ENCODE results near the gene MMP3. TPM values are rescaled to one million over a fixed set of nuclear protein-coding genes. Genes with fewer than 3 reads are reported as not detected.

Gene MMP3
- total RNA-seq, 4 donors from 2014 or later = 0.32 to 7.5 (median 1.3) TPM

DNA sequence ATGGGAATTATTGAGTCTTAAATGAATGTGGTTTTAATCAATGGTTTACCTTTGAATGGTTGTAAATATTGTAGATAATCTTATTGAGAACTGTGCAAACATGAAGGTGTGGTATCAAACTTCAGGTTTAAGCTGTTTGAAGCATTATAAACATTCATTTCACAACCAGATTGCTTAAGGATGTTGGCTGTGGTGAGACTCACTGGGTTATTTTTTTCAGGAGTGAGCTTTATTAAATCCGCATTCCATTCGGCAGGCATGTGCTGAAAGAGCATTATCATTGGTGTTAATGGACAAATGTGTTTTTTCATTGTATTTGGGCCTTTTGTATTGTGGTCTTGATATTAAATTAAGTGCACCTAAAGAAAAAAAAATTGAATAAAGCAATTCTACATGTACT lies 9.7 kb downstream of the MMP3 start:
- TF ChIP-seq, protein P1, sequence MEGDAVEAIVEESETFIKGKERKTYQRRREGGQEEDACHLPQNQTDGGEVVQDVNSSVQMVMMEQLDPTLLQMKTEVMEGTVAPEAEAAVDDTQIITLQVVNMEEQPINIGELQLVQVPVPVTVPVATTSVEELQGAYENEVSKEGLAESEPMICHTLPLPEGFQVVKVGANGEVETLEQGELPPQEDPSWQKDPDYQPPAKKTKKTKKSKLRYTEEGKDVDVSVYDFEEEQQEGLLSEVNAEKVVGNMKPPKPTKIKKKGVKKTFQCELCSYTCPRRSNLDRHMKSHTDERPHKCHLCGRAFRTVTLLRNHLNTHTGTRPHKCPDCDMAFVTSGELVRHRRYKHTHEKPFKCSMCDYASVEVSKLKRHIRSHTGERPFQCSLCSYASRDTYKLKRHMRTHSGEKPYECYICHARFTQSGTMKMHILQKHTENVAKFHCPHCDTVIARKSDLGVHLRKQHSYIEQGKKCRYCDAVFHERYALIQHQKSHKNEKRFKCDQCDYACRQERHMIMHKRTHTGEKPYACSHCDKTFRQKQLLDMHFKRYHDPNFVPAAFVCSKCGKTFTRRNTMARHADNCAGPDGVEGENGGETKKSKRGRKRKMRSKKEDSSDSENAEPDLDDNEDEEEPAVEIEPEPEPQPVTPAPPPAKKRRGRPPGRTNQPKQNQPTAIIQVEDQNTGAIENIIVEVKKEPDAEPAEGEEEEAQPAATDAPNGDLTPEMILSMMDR (IDR thresholded peaks at IDR 0.05) = no peak
- no peak for TF ChIP-seq POLR2AphosphoS5 (IDR thresholded peaks at IDR 0.05)
- no peak for TF ChIP-seq EP300 (IDR thresholded peaks at IDR 0.05)
- Histone ChIP-seq H3K27ac (replicated peaks in 1 of 4) (no peak overlapping the region), H3K9me3 (no peaks in the 10 kb centered on the region), H3K4me1 (no peaks in the 10 kb centered on the region), H3K4me3 (no peak overlapping the region), H3K36me3 (no peaks in the 10 kb centered on the region), H3K27me3 (peaks cover 0 to 25% (median 0%) of the 10 kb centered on the region in 4 donors)
- intact Hi-C loops (cut with DNase I) = loop anchor here (10.0 kb wide), 1 partner anchor 101 kb away; no protein-coding TSS in a partner anchor
- no peak for DNase-seq (ENCODE audit: extremely low spot score)
- WGBS = 89% methylated on average over 2 of the region's 2 CpGs

DNA sequence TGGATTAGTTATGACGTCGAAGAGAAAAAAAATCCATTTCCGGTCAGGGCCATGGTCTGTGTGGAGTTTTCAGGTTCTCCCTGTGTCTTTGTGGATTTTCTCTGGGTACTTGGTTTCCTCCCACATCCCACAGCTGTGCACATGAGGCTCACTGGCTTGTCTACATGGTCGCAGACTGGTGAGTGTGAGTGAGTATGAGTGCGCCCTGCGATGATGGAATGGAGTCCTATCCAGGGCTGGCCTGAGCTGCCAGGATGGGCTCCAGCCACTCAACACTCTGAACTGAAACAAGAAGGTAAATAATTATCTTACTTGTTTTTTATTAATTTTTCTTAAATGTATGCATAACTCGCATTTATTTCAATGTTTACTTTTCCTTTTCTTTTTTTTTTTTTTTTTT lies 10.8 kb downstream of the MMP3 start:
- WGBS = 91% methylated on average over 7 of the region's 7 CpGs
- intact Hi-C loops (cut with DNase I) = loop anchor here (10.0 kb wide), 1 partner anchor 102 kb away; no protein-coding TSS in a partner anchor

DNA sequence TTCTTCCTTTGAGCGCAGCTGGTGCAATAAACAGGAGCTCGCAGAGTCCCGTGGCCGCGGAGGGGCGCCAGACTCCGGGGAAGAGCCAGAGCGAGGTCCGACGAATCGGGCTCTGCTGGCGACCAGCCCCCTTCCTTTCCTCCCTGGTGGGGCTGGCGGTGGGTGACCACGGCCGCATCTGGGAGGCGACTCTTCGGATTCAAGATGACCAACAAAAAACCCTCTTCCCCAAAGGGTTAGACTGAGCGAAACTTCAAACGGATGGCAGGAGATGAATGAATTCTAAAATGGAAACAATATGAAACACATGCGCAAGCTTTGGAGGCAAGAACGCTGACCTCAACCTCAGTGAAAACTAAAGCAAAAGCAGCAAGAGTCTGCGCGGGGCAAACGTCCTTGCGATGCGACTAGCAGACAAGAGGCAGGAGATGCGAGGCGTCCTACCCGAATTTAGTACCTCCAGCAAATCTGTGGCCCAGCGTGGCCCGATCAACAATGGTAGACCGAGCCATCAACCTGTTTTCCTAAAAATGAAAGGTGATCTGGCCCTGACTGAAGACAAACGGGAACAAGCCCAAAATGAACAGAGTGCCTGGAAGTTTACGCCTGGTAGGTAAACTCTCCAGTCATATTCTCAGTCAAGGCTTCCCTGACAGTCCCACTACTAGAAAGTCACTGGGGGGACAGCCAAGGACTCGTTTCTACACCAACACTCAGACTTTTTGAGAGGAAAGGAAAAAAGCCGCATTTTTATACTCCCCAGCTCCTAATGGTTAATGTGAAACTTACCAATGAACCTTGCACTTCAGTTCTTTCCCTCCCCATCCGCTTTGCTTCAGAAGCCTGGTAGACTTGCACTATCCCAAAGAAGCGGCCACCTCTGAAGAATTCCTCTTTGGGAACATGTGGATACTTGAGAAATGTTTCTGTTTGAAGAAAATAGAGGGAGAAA lies 11.6 kb downstream of the MMP3 start:
- H3K9me3 ChIP-seq = no peaks in the 10 kb centered on the region
- DNase-seq (ENCODE audit: extremely low spot score) = no peak
- TF ChIP-seq EP300 (IDR thresholded peaks at IDR 0.05) = no peak
- no peak for TF ChIP-seq POLR2AphosphoS5 (IDR thresholded peaks at IDR 0.05)
- TF ChIP-seq, protein P1 (IDR thresholded peaks at IDR 0.05) = peak in 1 of 3 experiments; percentile 21
- TF ChIP-seq POLR2A (IDR thresholded peaks at IDR 0.05; ENCODE audit: low read depth) = no peak
- intact Hi-C loops (cut with DNase I) = loop anchor here (10.0 kb wide), 1 partner anchor 103 kb away; no protein-coding TSS in a partner anchor
- no peak overlapping the region for H3K27ac ChIP-seq (replicated peaks in 1 of 4)
- no peaks in the 10 kb centered on the region for H3K4me1 ChIP-seq
- peak overlapping the region in 2 of 4 donors; percentile 3 to 31 for H3K4me3 ChIP-seq
- 59% methylated on average over 38 of the region's 38 CpGs for WGBS
- no peaks in the 10 kb centered on the region for H3K36me3 ChIP-seq
- H3K27me3 ChIP-seq = peaks cover 0 to 25% (median 0%) of the 10 kb centered on the region in 4 donors

More for the DNA sequence above, 10.8 kb downstream of the MMP3 start:
- no peaks in the 10 kb centered on the region for H3K36me3 ChIP-seq
- no peak for DNase-seq (ENCODE audit: extremely low spot score)
- TF ChIP-seq POLR2AphosphoS5 (IDR thresholded peaks at IDR 0.05) = no peak
- H3K4me1 ChIP-seq = no peaks in the 10 kb centered on the region
- H3K27me3 ChIP-seq = peaks cover 0 to 25% (median 0%) of the 10 kb centered on the region in 4 donors
- no peak overlapping the region for H3K27ac ChIP-seq (replicated peaks in 1 of 4)
- H3K4me3 ChIP-seq = no peak overlapping the region
- no peaks in the 10 kb centered on the region for H3K9me3 ChIP-seq

DNA sequence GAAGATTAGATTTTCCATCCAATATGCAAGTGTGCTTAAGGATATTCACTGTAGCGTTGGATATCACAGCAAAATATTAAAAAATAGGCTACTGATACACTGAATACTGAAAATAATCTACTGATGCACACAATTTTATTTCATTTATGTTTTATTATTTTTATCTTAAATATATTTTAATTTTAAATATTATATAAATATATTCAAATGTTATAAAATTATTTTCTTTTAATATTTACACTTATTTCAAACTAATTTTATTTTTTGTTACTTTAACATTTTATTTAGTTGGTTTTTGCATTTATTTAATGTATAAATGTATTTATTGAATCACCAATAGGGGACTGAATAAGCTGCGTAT lies 12.3 kb downstream of the MMP3 start:
- no peaks in the 10 kb centered on the region for H3K4me1 ChIP-seq
- H3K4me3 ChIP-seq = peak overlapping the region in 1 of 4 donors; percentile 3
- H3K27ac ChIP-seq (replicated peaks in 1 of 4) = no peak overlapping the region
- peaks cover 0 to 25% (median 0%) of the 10 kb centered on the region in 4 donors for H3K27me3 ChIP-seq
- TF ChIP-seq POLR2A (IDR thresholded peaks at IDR 0.05; ENCODE audit: low read depth) (no peak), POLR2AphosphoS5 (IDR thresholded peaks at IDR 0.05) (no peak), EP300 (IDR thresholded peaks at IDR 0.05) (no peak)
- TF ChIP-seq, protein P1 (IDR thresholded peaks at IDR 0.05) = no peak
- intact Hi-C loops (cut with DNase I) = loop anchor here (10.0 kb wide), 1 partner anchor 104 kb away; no protein-coding TSS in a partner anchor
- H3K36me3 ChIP-seq = no peaks in the 10 kb centered on the region
- 64% methylated on average over 2 of the region's 2 CpGs for WGBS
- no peaks in the 10 kb centered on the region for H3K9me3 ChIP-seq
- DNase-seq (ENCODE audit: extremely low spot score) = no peak

DNA sequence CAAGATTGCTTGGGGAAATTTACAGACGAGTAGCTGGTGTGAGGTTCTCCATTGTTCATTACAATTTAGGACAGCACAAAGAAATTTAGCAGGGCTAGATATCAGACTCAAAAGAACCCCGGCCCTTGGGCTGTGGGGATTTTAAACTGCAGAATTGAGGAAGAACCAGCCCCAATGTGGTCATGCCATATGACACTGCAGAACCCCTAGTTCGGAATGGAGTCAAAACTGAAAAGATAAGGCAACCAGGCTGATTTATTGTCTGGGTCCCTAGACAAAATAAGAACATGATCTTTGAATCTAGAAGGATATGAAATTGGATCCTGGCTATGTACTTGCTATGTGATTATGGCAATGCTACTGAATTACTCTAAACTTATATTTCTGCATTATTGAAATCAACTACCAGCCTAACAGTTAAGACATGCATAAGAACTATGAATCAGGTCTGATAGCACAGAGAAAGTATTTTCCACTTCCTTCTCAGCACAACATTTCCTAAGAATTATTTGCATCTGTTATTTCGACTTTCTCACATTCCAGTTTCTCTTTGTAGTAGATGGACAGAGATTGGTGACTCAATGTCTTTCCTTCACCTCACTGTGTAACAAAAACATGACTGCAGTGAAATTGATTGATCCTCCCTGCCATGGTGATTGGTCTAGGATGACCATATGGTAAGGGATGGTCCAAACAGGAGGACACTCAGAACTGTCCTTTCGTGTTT lies 13.2 kb downstream of the MMP3 start:
- Histone ChIP-seq H3K9me3 (no peaks in the 10 kb centered on the region), H3K4me3 (no peak overlapping the region), H3K27me3 (peaks cover 0 to 25% (median 0%) of the 10 kb centered on the region in 4 donors), H3K36me3 (no peaks in the 10 kb centered on the region), H3K4me1 (no peaks in the 10 kb centered on the region), H3K27ac (replicated peaks in 1 of 4) (no peak overlapping the region)
- DNase-seq (ENCODE audit: extremely low spot score) = no peak
- TF ChIP-seq EP300 (IDR thresholded peaks at IDR 0.05) (no peak), POLR2AphosphoS5 (IDR thresholded peaks at IDR 0.05) (no peak), POLR2A (IDR thresholded peaks at IDR 0.05; ENCODE audit: low read depth) (no peak)
- TF ChIP-seq, protein P1 (IDR thresholded peaks at IDR 0.05) = no peak
- intact Hi-C loops (cut with DNase I) = loop anchor here (10.0 kb wide), 1 partner anchor 105 kb away; no protein-coding TSS in a partner anchor
- 76% methylated on average over 5 of the region's 5 CpGs for WGBS

All from esophagus muscularis mucosa (tissue), 4 donors.